ENCODE results near the gene PRM3. TPM values are rescaled to one million over a fixed set of nuclear protein-coding genes. Genes with fewer than 3 reads are reported as not detected.

The PRM3 gene
- total and polyA plus RNA-seq, 12 donors, result not detected

DNA sequence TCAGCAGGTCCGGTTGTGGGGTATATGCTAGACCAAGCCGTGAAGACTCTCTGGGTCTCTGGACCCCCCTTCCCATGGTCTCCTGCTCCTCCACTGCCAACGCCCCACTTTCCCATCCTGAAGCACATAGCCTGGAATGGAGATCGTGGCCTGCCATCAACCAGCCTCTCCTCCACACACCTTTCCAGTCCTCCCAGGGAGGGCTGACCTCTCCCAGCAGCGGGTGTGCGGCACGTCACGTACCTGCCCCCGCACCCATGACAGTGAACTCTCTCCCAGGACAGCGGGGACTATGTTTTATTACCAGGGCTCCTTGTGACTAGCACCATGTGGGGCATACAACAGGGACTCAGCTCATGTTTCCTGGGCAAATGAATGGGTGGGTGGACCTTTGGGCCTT, 1.8 kb downstream of the PRM3 start:
- WGBS, 4 donors, result 96 to 97% (median 97%) methylated on average over 9 to 10 of the region's 10 CpGs
- no peak for TF ChIP-seq POLR2A (IDR thresholded peaks at IDR 0.05)
- TF ChIP-seq, protein P1, sequence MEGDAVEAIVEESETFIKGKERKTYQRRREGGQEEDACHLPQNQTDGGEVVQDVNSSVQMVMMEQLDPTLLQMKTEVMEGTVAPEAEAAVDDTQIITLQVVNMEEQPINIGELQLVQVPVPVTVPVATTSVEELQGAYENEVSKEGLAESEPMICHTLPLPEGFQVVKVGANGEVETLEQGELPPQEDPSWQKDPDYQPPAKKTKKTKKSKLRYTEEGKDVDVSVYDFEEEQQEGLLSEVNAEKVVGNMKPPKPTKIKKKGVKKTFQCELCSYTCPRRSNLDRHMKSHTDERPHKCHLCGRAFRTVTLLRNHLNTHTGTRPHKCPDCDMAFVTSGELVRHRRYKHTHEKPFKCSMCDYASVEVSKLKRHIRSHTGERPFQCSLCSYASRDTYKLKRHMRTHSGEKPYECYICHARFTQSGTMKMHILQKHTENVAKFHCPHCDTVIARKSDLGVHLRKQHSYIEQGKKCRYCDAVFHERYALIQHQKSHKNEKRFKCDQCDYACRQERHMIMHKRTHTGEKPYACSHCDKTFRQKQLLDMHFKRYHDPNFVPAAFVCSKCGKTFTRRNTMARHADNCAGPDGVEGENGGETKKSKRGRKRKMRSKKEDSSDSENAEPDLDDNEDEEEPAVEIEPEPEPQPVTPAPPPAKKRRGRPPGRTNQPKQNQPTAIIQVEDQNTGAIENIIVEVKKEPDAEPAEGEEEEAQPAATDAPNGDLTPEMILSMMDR (IDR thresholded peaks at IDR 0.05), result no peak
- Histone ChIP-seq H3K4me3 (no peak overlapping the region), H3K9me3 (replicated peaks in 1 of 3) (no peaks in the 10 kb centered on the region), H3K27me3 (no peaks in the 10 kb centered on the region), H3K4me1 (replicated peaks in 1 of 2) (no peaks in the 10 kb centered on the region), H3K27ac (no peak overlapping the region), H3K36me3 (replicated peaks in 1 of 2) (no peaks in the 10 kb centered on the region)
- DNase-seq, result no peak
- intact Hi-C loops (cut with DNase I), result no loop called here

DNA sequence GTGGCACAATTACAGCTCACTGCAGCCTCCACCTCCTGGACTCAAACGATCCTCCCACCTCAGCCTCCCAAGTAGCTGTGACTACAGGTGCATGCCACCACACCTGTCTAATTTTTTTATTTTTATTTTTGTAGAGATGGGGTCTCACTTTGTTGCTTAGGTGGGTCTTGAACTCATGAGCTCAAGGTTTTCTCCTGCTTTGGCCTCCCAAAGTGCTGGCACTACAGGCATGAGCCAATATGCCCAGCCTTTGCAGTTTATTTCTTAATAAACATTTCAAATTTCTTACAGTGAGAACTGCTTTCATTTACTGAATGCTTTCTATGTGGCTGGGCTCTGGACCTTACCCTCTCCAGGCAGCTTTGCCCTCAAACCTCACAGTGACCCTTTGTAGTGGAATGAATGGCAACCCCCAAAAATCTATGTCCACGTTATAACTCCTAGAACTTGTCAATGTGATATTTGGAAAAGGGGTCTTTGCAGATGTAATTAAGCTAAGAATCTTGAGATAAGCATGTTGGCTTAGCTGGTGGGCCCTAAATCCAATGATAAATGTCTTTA, 2.7 kb downstream of the PRM3 start:
- DNase-seq, result no peak
- 90 to 96% (median 93%) methylated on average over 2 of the region's 2 CpGs for WGBS, 4 donors
- H3K4me1 ChIP-seq (replicated peaks in 1 of 2), result no peaks in the 10 kb centered on the region
- H3K4me3 ChIP-seq, result no peak overlapping the region
- no peak overlapping the region for H3K27ac ChIP-seq
- no peak for TF ChIP-seq POLR2A (IDR thresholded peaks at IDR 0.05)
- TF ChIP-seq, protein P1 (IDR thresholded peaks at IDR 0.05), result no peak
- intact Hi-C loops (cut with DNase I), result no loop called here
- H3K36me3 ChIP-seq (replicated peaks in 1 of 2), result no peaks in the 10 kb centered on the region
- H3K27me3 ChIP-seq, result no peaks in the 10 kb centered on the region
- no peaks in the 10 kb centered on the region for H3K9me3 ChIP-seq (replicated peaks in 1 of 3)

DNA sequence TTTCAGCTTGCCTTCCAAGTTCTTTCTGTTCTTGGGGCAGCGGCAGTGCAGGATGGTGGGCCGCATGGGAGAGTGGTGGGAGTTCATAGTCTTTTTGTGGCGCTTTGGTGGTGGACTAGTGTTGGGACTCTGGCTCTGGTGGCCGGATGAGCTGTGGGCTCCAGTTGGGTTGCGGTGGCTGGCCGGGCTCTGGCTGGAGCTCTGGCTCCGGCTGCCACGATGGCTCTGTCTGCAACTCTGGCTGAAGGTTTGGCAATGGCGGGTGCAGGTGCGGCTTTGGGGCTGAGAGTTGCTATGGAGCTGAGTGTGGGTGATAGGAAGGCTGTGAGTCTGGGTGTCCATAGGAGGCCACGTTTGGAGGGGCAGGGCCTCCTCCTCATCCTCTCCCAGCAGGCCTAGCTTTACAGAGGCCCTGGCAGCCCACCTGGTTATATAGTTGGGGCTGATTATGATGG, 4.5 kb downstream of the PRM3 start, which contains the start of gene TNP2:
Gene TNP2 (minus strand): TSS at position 405 of the 455 bp plus-strand sequence. CDS start 63 bp downstream, at position 342.
- 92 to 99% (median 98%) methylated on average over 6 to 11 of the region's 11 CpGs for WGBS, 4 donors
- intact Hi-C loops (cut with DNase I), result no loop called here
- H3K27me3 ChIP-seq, result no peaks in the 10 kb centered on the region

DNA sequence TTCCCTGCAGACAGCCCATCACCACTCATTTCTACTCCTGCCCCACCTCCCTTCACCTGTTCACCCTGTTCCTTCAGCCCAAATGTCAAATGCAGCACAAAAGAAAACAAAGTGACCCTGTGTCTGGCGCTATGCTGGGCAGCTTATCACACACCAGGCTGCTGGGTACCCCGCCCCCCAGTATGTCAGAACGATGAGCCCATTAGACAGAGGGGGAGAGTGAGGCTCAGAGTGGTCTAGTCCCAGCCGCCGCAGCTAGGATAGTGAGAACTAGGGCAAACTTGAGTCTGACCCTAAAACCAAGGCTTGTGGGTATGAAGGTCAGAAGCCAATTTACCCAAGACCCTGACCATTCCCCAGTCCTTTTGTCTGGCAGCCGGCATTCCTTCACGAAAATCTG, 8.3 kb downstream of the PRM3 start:
- no peaks in the 10 kb centered on the region for H3K27me3 ChIP-seq
- intact Hi-C loops (cut with DNase I), result no loop called here
- no peak for DNase-seq
- no peak for TF ChIP-seq POLR2A (IDR thresholded peaks at IDR 0.05)
- TF ChIP-seq, protein P1 (IDR thresholded peaks at IDR 0.05), result no peak
- no peak overlapping the region for H3K4me3 ChIP-seq
- 74 to 95% (median 89%) methylated on average over 5 to 7 of the region's 7 CpGs for WGBS, 4 donors
- H3K4me1 ChIP-seq (replicated peaks in 1 of 2), result no peaks in the 10 kb centered on the region
- no peaks in the 10 kb centered on the region for H3K36me3 ChIP-seq (replicated peaks in 1 of 2)
- no peak overlapping the region for H3K27ac ChIP-seq
- H3K9me3 ChIP-seq (replicated peaks in 1 of 3), result no peaks in the 10 kb centered on the region

More for the DNA sequence above, 4.5 kb downstream of the PRM3 start, which contains the start of gene TNP2:
- TF ChIP-seq, protein P1 (IDR thresholded peaks at IDR 0.05), result no peak
- TF ChIP-seq POLR2A (IDR thresholded peaks at IDR 0.05), result no peak
- DNase-seq, result no peak
- no peaks in the 10 kb centered on the region for H3K36me3 ChIP-seq (replicated peaks in 1 of 2)
- no peak within 1 kb of the TSS for H3K4me3 ChIP-seq
- H3K27ac ChIP-seq, result no peak within 1 kb of the TSS
- no peaks in the 10 kb centered on the region for H3K4me1 ChIP-seq (replicated peaks in 1 of 2)
- H3K9me3 ChIP-seq (replicated peaks in 1 of 3), result no peaks in the 10 kb centered on the region

Measured in adrenal gland (tissue), 12 donors.